AG20443 (cell line): Measurements from ENCODE around the gene PCGF3.
"Not testable (repeated sequence)": the region's sequence is repeated elsewhere in the genome, so short reads cannot be mapped to it uniquely, and the experiment has no call there.

Experiments used
- DNase-seq: peaks from one replicate; pipeline ENCODE4 v3.0.0; 2012; ENCODE audit warnings: low spot score, mixed read lengths

The PCGF3 gene

DNA sequence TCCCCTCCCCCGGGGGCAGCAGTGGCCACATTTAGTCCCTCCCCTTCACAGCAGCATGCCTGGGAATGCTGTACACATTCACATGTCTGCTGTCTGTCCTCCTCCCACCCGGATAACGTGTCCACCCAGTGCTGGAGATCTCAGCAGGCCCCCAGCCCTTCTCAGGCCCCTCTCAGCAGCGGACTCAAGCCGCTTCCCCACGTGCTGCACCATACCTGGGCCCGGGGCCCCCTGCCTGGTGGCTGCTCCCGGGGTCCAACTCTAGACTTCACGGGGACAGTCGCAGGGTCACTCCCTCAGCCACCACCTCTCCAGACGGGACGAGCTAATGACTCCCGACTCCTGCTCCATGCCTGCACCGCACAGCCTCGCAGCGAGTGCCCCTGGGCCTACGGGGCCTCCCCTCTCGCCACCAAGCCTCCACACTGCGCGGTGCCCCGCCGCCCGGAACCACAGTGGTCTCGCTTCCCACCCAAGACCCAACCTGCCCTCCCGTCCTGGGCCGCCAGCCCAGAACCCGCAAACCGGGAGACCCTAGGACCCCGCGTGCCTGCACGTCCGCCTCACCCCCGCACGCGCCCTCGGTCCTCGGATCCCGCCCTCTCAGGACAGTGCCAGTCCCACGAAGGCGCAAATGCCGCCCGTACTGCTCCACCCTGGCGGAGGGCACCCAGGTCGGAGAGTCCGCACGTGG is 1.3 kb upstream of the PCGF3 start:
- DNase-seq: no peak

DNA sequence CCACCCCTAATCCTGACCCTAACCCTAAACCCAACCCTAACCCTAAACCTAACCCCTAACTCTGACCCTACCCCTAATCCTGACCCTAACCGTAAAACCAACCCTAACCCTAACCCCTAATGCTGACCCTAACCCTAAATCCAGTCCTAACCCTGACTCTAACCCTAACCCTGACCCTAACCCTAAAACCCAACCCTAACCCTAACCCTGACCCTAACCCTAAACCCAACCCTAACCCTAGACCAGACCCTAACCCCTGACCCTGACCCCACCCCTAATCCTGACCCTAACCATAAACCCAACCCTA is 708 bp upstream of the PCGF3 start:
- DNase-seq: no peak

DNA sequence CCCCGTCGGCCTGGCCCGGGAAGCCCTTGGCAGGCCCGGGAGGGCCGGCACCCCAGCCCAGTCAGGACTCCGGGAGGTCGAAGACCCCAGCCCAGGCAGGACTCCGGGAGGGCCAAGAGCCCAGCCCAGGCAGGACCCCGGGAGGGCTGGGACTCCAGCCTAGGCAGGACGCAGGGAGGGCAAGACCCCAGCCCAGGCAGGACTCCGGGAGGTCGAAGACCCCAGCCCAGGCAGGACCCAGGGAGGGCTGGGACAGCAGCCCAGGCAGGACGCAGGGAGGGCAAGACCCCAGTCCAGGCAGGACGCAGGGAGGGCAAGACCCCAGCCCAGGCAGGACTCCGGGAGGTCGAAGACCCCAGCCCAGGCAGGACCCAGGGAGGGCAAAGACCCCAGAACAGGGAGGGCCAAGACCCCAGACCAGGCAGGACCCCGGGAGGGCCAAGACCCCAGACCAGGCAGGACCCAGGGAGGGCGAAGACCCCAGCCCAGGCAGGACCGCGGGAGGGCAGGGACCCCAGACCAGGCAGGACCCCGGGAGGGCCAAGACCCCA is 526 bp downstream of the PCGF3 start:
- DNase-seq: not testable (repeated sequence)

DNA sequence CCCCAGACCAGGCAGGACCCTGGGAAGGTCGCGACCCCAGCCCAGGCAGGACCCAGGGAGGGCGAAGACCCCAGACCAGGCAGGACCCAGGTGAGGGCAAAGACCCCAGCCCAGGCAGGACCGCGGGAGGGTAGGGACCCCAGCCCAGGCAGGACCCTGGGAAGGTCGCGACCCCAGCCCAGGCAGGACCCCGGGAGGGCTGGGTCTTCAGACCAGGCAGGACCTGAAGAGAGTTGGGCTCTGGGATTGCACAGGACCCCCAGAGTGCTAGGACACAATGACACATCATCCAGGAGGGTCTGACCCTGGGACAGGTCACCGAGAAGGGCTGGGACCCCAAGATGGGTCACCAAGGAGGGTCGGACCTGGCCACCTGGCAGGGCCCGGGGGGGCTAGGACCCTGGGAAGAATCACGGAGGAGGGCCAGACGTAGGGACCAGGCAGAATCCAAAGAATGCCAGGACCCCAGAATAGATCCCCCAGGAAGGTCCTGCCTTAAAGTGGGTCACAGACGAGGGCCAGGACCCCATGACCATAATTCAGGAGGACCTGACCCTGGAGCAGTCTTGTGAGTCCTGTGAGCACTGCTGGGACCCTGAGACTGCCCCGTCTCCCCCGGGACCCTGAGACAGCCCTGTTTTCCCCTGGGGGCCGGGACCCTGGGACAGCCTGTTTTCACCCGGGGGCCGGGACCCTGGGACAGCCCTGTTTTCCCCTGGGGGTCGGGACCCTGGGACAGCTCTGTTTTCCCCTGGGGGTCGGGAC is 1.4 kb downstream of the PCGF3 start:
- no peak for DNase-seq

DNA sequence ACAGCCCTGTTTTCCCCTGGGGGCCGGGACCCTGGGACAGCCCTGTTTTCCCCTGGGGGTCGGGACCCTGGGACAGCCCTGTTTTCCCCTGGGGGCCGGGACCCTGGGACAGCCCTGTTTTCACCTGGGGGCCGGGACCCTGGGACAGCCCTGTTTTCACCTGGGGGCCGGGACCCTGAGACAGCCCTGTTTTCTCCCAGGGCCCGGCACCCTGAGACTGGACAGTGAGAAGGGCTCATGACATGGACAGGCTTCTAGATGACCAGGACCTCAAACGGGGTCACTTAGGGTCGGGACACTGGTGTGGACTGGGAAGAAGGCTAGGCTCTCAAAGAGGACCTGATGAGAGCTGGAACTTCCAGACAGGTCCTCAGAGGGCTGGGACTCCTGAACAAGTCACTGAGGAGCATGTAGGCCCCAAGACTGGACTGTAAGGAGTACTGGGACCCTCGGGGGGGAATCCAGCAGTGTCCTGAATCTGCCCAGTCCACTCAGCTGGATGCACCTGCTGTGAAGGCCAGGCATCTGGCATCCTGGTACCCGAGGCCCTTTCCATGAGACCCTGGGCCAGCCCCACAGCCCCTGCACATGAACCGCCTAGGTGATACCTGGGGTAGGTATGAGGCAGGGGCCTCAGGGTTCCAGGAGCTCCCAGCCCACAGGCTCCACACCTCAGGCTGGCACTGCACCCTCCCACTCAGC is 2.4 kb downstream of the PCGF3 start:
- no peak for DNase-seq

DNA sequence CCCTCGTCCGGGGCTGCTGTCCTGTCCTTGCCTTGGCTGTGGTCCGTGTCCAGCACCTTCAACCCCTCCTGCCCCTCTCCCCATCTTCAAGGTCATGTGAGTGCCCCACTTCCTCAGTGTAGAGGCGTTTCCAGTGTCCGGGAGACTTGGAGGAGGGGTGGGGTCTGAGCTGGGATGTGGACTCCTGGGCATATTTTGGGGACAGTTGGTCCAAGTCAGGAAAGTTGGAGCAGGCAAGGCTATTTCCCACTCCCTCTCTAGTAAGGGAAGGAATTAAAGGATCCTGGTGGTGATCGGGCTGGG is 3.0 kb downstream of the PCGF3 start:
- DNase-seq: no peak

DNA sequence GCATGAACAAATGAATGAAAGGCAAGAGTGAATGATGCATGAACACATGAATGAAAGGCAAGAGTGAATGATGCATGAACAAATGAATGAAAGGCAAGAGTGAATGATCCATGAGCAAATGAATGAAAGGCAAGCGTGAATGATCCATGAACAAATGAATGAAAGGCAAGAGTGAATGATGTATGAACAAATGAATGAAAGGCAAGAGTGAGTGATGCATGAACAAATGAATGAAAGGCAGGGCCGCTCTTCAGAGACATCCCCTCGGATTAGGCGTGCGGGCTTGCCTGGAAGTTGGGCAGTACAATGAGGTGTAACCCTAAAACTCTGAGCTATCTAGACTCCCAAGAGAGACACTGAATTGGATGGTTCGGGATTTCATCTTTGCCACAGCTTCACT is 3.7 kb downstream of the PCGF3 start:
- DNase-seq: no peak

DNA sequence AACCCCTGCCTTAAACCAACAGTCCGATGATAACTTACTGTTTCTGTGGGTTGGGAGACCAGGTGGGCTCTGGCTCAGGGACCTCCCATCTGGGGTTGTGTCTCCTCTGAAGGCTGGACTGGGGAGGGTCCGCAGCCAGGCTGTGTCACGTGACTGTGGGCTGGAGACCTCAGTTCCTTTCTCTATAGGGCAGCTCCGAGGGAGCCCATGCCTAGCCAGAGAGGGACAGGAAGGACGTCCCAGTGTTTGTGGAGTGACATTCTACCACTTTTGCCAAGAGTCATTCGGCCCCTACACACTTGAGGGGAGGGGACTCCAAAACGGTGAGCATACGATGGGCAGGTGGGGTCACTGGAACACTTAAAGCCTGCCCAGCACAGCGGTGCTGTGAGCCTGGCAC is 4.5 kb downstream of the PCGF3 start:
- no peak for DNase-seq

DNA sequence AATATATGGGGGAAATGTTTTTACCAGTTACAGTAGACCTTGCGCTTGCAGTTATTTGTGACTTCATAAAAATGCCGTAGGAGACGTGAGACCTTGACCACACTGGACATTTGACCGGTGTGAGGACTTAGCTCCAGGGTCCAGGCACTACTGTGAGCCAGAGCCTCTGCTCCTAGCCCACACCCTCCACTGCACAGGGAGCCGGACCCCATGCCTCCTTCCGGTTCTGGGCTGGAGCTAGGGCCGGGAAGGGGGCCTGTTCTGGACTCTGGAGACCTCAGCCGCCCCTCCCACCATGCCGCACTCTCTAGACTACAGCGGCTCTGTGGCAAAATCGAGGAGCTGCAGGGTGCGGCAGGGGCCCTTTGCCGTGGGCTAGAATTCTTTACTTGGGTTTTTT is 5.3 kb downstream of the PCGF3 start:
- DNase-seq: no peak

DNA sequence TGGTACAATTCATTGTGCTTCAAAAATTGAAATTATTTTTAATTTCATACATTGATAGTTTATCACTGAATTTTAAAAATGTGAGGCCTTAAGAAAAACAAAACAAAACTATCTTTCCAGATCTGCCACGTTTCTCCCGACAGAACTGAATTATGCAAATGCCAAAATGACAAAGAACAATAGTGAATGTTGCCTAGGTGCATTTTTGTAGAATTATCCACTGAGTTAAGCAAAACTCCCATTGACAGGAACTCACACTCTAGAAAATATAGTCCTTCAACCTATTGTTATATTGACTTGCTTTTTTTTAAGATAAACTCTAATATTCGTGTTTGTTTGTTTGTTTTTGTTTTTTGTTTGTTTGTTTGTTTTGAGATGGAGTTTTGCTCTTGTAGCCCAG is 6.5 kb downstream of the PCGF3 start:
- no peak for DNase-seq

DNA sequence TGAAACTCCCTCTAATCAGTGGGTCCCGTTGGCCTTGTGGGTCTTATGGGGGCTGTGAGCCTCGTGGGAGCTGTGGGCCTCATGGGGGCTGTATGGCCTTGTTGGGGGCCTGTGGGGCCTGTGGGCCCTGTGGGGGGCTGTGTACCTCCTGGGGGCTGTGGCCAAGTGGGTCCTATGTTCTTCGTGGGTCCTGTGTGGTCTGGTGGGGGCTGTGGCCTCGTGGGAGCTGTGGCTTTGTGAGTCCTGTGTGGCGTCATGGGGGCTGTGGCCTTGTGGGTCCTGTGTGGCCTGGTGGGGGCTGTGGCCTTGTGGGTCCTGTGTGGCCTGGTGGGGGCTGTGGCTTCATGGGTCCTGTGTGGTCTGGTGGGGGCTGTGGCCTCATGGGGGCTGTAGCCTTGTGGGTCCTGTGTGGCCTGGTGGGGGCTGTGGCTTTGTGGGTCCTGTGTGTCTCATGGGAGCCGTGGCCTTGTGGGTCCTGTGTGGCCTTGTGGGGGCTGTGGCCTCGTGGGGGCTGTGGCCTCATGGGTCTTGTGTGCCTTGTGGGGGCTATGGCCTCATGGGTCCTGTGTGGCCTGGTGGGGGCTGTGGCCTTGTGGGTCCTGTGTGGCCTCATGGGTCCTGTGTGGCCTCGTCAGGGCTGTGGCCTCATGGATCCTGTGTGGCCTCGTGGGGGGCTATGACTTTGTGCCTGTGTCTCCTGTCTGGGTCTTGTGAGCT is 7.4 kb downstream of the PCGF3 start:
- DNase-seq: no peak

DNA sequence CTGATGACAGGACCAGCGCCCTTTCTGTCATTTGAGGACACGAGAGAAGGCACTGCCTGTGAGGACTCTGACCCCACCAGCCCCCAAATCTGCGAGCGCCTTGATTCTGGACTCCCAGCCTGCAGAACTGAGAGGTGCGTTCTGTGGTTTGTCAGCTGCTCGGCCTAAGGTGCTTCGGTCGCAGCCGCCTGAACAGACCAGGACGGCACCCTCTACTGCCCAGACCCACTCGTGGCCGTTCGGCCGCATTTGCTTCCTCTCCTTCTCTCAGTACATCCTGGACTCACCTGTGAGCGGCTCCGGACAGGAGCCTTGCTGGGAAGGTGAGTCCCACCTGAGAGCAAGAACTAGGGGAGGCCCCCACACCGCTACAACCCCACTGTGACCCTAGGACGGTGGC is 8.5 kb downstream of the PCGF3 start:
- no peak for DNase-seq

DNA sequence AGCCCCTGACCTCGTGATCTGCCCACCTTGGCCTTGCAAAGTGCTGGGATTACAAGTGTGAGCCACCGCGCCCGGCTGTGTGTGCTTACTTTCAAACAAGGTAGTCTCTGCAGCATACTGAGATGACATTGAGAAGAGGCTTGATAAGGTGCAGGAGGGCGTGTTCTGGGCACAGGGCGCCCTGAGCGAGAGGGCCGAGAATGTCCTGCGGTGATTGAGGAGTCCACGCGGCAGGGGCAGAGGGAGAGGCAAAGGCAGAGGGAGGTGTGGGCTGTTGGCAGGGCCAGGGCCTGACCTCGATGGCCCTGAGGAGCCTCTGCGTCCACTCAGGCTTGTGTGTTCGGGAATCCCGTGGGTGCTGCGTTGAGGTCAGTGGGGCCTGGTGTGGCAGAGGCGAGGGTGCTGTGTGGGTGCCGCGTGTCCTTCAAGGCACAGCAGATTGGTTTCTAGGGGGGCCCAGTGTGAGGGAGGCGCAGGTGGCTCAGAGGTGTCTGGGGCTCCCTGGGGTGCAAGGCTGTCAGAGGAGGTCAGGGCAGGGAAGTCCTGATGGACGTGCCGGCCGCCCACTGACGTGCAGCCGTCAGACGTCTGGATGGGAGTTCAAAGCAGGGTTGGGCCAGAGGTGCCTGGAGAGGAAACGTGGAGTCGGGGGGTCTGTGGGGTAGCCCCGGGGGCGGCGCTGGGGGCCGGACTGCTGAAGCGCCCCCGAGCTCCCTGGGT is 12.1 kb downstream of the PCGF3 start:
- DNase-seq: no peak

DNA sequence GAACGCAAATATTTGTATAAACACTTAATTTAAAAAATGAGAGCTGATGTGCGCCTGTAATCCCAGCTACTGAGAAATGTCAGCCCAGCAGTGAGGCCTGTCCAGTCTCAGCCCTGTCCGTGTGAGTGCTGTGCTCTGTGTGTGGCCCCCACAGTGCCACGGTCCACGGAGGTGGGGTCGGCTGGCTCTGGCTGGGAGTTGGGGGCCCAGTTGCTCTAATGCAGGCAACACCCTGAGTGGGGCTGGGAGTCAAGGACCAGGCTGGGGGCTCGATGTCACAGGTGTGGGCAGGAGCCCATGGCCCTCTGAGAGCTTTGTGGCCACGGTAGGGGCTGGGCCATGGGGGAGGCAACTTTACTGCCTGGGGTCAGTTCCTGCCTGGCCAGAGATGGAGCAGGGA is 12.8 kb downstream of the PCGF3 start:
- DNase-seq: no peak

DNA sequence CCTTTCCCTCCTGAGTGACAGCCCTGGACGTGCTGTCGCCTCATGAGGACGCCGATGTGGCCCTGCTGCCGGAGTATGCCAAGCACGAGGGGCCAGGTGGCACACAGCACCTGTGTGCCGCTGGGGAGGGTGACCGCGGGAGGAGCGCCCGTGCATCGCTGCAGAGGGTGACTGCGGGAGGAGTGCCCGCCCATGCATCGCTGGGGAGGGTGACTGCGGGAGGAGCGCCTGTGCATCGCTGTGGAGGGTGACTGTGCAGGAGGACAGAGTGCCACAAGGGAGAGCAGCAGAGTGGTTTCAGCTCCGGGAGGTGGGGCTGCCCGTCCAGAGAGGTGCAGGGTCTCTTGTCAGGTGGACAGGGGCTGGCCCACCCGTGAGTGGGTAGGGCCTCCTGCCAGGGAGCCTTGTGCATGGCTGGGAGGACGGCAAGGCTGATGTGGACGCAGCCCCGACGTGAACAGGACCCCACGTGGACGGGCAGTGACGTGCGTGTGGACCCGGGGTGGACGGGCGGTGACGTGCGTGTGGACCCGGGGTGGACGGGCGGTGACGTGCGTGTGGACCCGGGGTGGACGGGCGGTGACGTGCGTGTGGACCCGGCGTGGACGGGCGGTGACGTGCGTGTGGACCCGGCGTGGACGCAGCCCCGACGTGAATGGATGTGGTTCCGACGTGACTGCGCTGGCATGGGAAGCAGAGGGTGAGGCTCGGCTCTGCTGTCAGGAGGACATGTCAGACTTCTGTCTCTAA is 14.7 kb downstream of the PCGF3 start:
- DNase-seq: no peak

DNA sequence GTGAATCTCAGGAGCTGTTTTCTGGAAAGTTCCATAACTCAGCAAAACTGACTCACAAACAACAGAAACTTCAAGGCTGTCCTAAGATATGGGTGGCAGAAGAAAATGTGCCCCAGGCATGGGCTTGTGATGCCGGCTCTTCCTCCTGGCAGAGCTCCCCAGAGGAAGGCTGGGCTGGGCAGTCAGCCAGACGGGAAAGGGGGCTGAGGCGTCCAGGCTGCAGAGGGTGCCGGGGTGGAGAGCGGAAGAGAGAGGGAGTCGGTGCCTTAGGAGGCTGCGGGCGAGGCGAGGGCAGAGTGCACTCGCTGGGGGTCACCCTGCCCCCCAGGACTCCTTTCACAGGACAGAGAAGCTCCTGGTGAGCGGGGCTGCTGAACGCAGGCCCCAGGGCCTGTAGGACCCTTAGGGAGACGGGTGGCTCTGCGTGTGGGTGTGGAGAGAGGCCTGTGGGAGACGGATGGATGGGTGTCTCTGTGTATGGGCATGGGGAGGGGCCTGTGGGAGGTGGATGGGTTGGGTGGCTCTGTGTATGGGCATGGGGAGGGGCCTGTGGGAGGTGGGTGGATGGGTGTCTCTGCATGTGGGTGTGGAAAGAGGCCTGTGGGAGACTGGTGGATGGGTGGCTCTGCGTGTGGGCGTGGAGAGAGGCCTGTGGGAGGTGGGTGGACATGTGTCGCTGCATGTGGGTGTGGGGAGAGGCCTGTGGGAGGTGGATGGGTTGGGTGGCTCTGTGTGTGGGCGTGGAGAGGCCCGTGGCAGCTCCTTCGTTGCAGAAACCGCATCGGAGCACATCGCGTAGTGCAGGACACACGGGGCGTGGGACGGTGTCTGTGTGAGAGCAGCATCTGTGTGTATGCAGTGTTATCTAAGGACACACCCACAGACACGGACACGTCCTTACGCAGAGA is 15.9 kb downstream of the PCGF3 start:
- DNase-seq: no peak

DNA sequence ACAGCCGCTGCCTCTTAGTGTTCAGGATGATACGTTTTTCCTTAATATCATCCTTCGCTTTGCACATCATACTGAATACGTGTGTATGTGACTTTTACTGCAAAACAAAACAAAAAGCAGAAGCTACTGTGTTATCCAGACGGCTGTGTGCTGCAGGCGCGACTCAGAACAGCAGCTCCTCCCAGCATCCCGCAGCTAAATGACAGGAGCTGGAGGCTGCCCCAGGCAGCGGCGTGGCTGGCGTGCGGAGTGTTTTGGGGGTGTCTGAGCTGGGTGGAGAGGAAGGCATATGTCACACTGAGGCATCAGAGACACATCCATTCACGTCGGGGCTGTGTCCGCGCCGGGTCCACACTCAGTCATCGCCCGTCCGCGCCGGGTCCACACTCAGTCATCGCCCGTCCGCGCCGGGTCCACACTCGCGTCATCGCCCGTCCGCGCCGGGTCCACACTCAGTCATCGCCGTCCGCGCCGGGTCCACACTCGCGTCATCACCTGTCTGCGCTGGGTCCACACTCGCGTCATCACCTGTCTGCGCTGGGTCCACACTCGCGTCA is 16.6 kb downstream of the PCGF3 start:
- no peak for DNase-seq

DNA sequence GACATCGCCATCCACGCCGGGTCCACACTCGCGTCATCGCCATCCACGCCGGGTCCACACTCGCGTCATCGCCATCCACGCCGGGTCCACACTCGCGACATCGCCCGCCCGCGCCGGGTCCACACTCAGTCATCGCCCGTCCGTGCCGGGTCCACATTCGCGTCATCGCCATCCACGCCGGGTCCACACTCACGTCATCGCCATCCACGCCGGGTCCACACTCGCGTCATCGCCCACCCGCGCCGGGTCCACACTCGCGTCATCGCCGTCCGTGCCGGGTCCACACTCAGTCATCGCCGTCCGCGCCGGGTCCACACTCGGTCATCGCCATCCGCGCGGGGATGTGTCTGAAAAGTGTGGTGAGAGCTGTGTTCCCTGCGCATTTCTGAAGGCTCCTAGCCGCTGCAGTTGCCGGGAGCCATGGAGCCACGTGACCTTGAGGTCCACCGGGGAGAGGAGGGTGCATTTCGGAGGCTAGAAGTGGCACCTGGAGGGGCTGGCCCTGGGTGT is 17.3 kb downstream of the PCGF3 start:
- DNase-seq: no peak

DNA sequence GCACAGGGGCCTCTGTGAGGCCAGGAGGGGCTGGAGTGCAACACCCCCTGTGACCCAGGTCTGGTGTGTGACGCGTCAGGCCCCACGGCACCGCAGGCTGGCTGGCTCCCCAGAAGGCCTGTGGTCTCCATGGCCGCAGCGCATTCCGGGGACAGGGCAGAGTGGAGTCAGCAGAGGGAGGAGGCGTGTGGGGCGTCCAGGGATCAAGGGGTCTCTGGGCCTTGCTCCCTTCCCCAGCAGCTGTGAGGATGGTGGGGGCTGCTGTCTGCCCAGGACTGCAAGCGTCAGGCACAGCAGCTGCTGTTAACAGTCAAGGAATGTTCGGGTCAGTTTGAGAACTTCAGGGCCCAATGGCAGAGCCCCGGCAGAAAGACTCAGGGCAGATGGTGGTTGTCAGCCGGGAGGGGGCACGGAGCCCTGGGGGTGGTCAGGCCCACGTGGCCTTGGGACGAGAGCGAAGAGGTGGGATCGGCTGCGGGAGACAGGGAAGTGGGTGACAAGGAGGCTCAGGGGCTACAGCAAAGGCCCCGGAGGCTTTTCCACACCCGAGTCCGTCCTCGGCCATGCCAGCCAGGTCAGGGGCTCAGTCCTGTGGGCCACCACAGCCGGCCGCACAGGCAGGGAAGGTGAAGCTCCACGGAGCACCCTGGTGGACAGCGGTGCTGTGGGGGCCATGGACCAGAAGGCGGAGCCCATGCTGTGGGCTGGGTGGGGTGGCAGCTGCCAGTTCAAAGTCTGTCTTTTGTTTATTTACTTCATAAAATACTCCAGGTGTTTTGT is 18.3 kb downstream of the PCGF3 start:
- no peak for DNase-seq
